ENCODE measurements around the gene PRKG1. TPM values are rescaled to one million over a fixed set of nuclear protein-coding genes. Genes with fewer than 3 reads are reported as not detected.
"Not testable (repeated sequence)": the region's sequence is repeated elsewhere in the genome, so short reads cannot be mapped to it uniquely, and the experiment has no call there.

The PRKG1 gene
- total RNA-seq, 1 donor, result 19.5 TPM

GRCh38 chr10:51748959-51749358 lies 674.7 kb downstream of the PRKG1 start:
- Histone ChIP-seq H3K4me3 (ENCODE audit: insufficient read depth, low read length) (no peak overlapping the region), H2AFZ (ENCODE audit: low read length) (no peak overlapping the region), H3K79me2 (ENCODE audit: insufficient read depth, low read length) (no peaks in the 10 kb centered on the region), H3K4me1 (ENCODE audit: insufficient read depth, low read length) (no peaks in the 10 kb centered on the region), H3K4me2 (ENCODE audit: insufficient read depth, low read length) (no peak overlapping the region), H3K36me3 (ENCODE audit: insufficient read depth, low read length) (no peaks in the 10 kb centered on the region), H4K20me1 (ENCODE audit: insufficient read depth, low read length) (no peaks in the 10 kb centered on the region), H3K27me3 (ENCODE audit: insufficient read depth, low read length) (no peaks in the 10 kb centered on the region), H3K9me3 (ENCODE audit: low read depth, low read length) (no peaks in the 10 kb centered on the region), H3K27ac (ENCODE audit: low read depth, low read length) (no peak overlapping the region)
- DNase-seq (ENCODE audit: insufficient read length, low spot score, missing footprints), result no peak
- no peak for TF ChIP-seq CTCF (IDR thresholded peaks at IDR 0.05; ENCODE audit: extremely low read depth, low read depth, low read length)

- DNase-seq (ENCODE audit: insufficient read length, low spot score, missing footprints), result no peak
- no peaks in the 10 kb centered on the region for H3K27me3 ChIP-seq (ENCODE audit: insufficient read depth, low read length)
- H3K4me2 ChIP-seq (ENCODE audit: insufficient read depth, low read length), result no peak overlapping the region
- H3K36me3 ChIP-seq (ENCODE audit: insufficient read depth, low read length), result no peaks in the 10 kb centered on the region
- no peak overlapping the region for H3K27ac ChIP-seq (ENCODE audit: low read depth, low read length)
- no peak overlapping the region for H3K4me3 ChIP-seq (ENCODE audit: insufficient read depth, low read length)
- no peaks in the 10 kb centered on the region for H3K4me1 ChIP-seq (ENCODE audit: insufficient read depth, low read length)
- no peaks in the 10 kb centered on the region for H3K79me2 ChIP-seq (ENCODE audit: insufficient read depth, low read length)
- no peaks in the 10 kb centered on the region for H4K20me1 ChIP-seq (ENCODE audit: insufficient read depth, low read length)
- no peaks in the 10 kb centered on the region for H3K9me3 ChIP-seq (ENCODE audit: low read depth, low read length)
- no peak for TF ChIP-seq CTCF (IDR thresholded peaks at IDR 0.05; ENCODE audit: extremely low read depth, low read depth, low read length)
- no peak overlapping the region for H2AFZ ChIP-seq (ENCODE audit: low read length)
These were observed 684.1 kb downstream of the PRKG1 start for GRCh38 chr10:51758366-51758765.

GRCh38 chr10:51758838-51759237 lies 684.6 kb downstream of the PRKG1 start:
- not testable (repeated sequence) for H3K9me3 ChIP-seq (ENCODE audit: low read depth, low read length); H3K79me2 ChIP-seq (ENCODE audit: insufficient read depth, low read length); H4K20me1 ChIP-seq (ENCODE audit: insufficient read depth, low read length); H3K4me1 ChIP-seq (ENCODE audit: insufficient read depth, low read length); DNase-seq (ENCODE audit: insufficient read length, low spot score, missing footprints); H3K27me3 ChIP-seq (ENCODE audit: insufficient read depth, low read length); H3K4me2 ChIP-seq (ENCODE audit: insufficient read depth, low read length); H3K4me3 ChIP-seq (ENCODE audit: insufficient read depth, low read length); H3K27ac ChIP-seq (ENCODE audit: low read depth, low read length); H2AFZ ChIP-seq (ENCODE audit: low read length); H3K36me3 ChIP-seq (ENCODE audit: insufficient read depth, low read length)

GRCh38 chr10:51759896-51760534 lies 685.7 kb downstream of the PRKG1 start:
- Histone ChIP-seq H3K9me3 (ENCODE audit: low read depth, low read length) (no peaks in the 10 kb centered on the region), H2AFZ (ENCODE audit: low read length) (no peak overlapping the region), H3K4me2 (ENCODE audit: insufficient read depth, low read length) (no peak overlapping the region), H3K27me3 (ENCODE audit: insufficient read depth, low read length) (no peaks in the 10 kb centered on the region), H3K79me2 (ENCODE audit: insufficient read depth, low read length) (no peaks in the 10 kb centered on the region), H3K27ac (ENCODE audit: low read depth, low read length) (no peak overlapping the region), H3K4me1 (ENCODE audit: insufficient read depth, low read length) (no peaks in the 10 kb centered on the region), H3K36me3 (ENCODE audit: insufficient read depth, low read length) (no peaks in the 10 kb centered on the region), H3K4me3 (ENCODE audit: insufficient read depth, low read length) (no peak overlapping the region), H4K20me1 (ENCODE audit: insufficient read depth, low read length) (no peaks in the 10 kb centered on the region)
- TF ChIP-seq CTCF (IDR thresholded peaks at IDR 0.05; ENCODE audit: extremely low read depth, low read depth, low read length), result no peak
- DNase-seq (ENCODE audit: insufficient read length, low spot score, missing footprints), result no peak
